Raji (cell line): ENCODE results near the gene OR6B2.

ENCODE experiments used
- POLR2A ChIP-seq: IDR thresholded peaks from 2 replicates; pipeline ENCODE4 v1.6.1; 2011; ENCODE audit warnings: low read depth, low read length, control low read depth; ENCODE audit not compliant: insufficient read depth

OR6B2 gene

DNA sequence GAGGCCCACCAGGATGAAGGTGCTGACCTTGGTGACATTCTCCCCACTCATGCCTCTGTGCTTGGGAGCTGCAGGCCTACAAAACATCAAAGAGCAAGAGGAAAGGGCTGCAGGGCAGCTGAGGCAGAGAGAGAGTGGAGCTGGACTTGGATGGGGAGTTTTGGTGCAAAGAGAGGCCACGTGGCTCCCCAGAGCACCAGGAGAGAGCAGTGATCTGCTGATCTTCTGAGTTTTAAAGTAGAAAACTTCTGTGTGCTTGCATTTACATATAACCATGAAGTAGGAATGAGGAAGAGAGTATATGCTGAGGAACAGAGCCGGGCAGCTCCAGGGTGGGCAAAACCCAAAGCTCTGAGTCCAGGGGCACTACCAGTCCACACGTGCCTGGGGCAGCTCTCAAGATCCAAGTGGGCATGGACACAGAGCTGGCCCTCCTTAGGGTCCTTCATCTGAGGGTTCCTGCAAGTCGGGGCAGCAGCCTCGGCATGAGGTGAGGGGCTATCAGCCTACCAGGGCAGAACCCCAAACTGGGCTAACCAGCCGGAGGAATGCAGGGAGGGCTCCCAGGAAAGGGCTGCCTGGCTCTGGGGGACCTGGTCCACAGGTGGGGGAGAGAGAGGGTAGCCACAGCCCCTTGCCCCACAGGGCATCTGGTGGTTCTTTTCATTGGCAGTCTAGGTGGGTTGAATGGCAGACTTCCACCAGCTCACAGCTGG lies at the start of gene OR6B2:
OR6B2 (minus strand) TSS at position 51 of the 716 bp plus-strand sequence; CDS start at position 51, 0 bp downstream.
- no peak for TF ChIP-seq POLR2A

- TF ChIP-seq POLR2A, result no peak
These were observed 48.4 kb upstream of the OR6B2 start for GRCh38 chr2:240078631-240079030.

- no peak for TF ChIP-seq POLR2A
These were observed 47.2 kb upstream of the OR6B2 start for GRCh38 chr2:240077442-240077841.

DNA sequence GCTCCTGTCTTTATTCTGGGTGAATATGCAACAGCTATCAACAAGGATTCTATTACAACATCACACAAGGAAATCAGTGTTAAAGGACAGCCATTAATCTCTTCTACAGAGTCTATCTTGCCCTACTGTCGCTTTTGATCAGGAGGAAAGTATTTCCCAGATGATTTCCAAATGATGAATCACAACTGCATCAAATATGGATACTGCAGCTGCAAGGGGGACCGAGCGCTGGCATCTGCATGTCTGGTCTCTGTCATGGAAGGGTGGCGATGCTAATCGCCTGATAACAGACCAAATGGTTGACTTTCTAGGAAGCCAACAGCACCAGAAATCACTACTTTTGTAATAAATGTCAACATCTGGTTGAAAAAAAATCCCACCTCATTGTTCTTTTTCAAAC lies 44.3 kb upstream of the OR6B2 start:
- no peak for TF ChIP-seq POLR2A

- no peak for TF ChIP-seq POLR2A
These were observed 40.7 kb upstream of the OR6B2 start for GRCh38 chr2:240070907-240071306.

- no peak for TF ChIP-seq POLR2A
These were observed 39.6 kb upstream of the OR6B2 start for GRCh38 chr2:240069829-240070228.

GRCh38 chr2:240068193-240068592 lies 38.0 kb upstream of the OR6B2 start:
- TF ChIP-seq POLR2A, result no peak

DNA sequence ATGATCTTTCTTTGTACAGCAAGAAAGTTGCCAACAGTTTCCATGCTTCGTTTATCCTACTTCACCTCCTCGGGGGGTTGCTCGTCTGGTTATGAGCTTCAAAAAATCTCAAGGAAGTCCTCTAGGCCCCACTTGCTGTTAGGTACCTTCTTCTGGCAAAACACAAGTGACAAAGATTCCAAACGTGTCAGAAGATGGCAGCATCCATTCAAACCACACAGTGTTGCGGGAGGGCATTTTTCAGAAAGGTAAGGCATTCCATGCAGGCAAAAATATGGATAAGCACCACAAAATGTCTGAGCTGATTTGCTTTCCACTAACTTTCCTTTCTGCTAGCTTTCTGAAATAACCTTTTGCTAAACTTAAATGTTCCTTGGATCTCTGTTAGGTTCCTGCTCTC lies 36.3 kb upstream of the OR6B2 start:
- TF ChIP-seq POLR2A, result no peak

GRCh38 chr2:240064898-240065297 lies 34.7 kb upstream of the OR6B2 start:
- TF ChIP-seq POLR2A, result no peak

- no peak for TF ChIP-seq POLR2A
These were observed 30.9 kb upstream of the OR6B2 start for GRCh38 chr2:240060977-240061591.

GRCh38 chr2:240056678-240057077 lies 26.4 kb upstream of the OR6B2 start:
- TF ChIP-seq POLR2A, result no peak

DNA sequence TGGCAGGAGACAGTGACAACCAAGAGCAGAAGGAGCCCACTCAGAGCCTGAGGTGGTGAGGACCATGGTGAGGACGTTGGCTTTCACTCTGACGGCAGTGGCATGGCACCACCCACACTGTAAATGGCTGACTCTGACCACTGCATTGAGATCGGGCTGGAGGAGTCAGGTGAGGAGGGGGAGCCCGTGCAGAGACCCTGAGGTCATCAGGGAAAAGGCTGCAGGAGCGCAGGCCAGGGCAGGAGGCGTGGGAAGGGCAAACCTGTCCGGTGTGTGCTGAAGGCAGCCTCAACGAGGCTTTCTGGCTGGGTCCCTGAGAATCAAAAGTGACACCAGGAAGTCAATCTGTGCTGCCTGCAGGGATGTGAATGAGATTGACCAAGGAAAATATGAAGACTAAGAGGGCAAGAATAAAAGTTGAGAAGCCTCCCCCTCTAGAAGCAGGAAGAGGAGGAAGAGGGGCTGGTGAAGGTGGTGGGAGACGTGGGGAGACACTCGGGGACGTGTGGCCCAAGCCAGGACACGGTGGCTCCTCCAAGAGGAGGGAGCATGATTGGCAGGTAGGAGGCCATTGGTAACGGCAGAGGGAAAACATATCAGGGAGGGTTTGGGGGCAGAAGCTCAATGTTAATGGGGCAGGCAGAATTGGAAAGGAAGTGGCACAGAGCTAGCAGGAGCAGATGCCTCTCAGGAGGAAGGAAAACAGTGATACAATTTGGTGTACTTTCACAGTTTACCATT lies 25.1 kb upstream of the OR6B2 start:
- no peak for TF ChIP-seq POLR2A

DNA sequence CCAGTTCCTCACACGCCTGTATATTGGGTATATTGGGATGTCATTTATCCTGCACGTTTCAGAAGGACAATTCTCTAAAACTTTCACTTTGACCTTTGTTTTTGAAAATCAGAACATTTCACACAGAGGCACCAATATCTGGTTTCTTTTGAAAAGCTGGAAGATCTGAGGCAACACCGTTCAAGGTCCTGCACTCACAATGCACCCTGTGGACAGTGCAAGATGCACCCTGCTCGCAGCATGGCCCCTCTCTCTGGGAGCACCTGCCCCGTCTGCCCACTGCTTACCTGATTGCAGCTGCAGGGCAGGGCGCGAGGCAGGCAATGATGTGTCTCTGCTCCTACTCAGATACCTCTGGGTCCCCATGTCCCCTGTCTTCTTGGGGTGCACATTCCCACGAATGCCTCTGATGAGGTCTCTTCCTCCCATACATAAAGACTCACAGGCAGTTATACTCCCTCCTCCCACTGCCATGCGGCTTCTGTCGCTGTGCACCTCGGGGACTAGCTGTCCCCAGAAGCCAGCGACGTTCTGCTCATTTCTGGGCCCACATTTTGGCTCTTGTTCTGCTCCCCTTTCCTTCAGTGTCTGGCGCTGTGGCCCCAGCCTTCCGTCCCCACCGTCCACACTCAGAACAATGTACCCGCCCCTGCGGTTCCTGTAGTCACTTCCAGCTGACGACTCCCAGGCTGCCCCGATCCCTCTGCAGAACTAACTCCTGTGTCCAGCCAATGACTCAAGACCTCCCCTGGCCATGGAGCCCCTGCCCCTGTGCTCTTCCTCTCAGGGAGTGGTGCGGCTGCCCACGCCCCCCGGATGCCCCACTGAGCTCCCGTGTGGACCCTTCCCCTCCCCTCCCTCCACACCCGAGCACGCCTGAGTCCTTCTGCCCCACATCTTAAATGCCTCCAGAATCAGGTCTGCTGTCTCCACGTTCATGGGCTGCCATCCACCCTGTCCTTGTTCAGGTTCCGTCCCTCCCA lies 23.2 kb upstream of the OR6B2 start, which contains the start of gene OR6B3:
OR6B3 (minus strand) TSS at position 349 of the 983 bp plus-strand sequence.
- TF ChIP-seq POLR2A, result no peak

DNA sequence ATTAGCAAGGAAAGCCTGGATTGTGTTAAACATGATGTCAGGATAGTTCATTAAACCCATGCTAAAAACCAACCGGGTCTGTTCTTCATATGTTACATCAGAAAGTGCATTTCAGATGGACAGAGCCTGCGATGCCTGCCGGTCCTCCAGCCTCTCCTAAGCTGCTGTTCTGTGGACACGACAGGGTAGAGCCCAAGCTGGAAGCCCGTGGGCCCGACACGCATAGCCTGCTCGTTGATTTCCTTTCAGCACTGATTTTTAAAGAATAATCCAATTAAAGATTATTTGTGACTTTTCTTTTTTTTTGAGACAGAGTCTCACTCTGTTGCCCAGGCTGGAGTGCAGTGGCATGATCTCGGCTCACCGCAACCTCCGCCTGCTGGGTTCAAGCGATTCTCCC lies 22.3 kb upstream of the OR6B2 start:
- TF ChIP-seq POLR2A, result no peak

DNA sequence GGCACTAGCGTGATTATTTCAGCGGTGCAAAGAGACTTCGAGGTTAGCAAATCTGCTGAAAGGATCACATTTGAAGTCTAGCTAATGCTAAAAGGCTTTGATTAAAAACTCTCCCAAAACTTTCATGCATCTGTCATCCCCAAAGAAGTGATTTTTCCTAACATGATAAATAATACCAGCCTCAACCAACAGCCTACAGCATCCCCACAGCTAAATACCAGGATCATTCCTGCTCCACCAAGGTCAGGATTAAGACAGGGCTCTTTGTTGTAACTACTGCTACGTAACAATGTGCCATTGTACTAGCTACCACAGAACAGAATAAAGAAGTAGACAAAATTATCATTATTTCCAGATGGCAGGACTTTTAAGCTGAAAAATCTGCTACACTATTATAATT lies 21.5 kb upstream of the OR6B2 start:
- no peak for TF ChIP-seq POLR2A
